ENCODE results near the gene ERN1.
"Not testable (repeated sequence)": the region's sequence is repeated elsewhere in the genome, so short reads cannot be mapped to it uniquely, and the experiment has no call there.

The ERN1 gene

GRCh38 chr17:64008830-64009229, 121.1 kb downstream of the ERN1 start:
- H3K9me3 ChIP-seq (ENCODE audit: low read length): no peaks in the 10 kb centered on the region
- no peak overlapping the region for H3K27ac ChIP-seq (ENCODE audit: low read depth, low read length)
- H3K4me3 ChIP-seq (ENCODE audit: low read depth in 1 of 2, low read length in 2 of 2): no peak overlapping the region
- no peak overlapping the region for H3K9ac ChIP-seq (ENCODE audit: low read length)
- H3K36me3 ChIP-seq (ENCODE audit: insufficient read depth, low read length): no peaks in the 10 kb centered on the region
- no peaks in the 10 kb centered on the region for H3K27me3 ChIP-seq (ENCODE audit: control insufficient read depth in 1 of 2, insufficient read depth in 2 of 2, low read length in 2 of 2)
- no peaks in the 10 kb centered on the region for H3K4me1 ChIP-seq (ENCODE audit: insufficient read depth, low read length)

- H3K9ac ChIP-seq (ENCODE audit: low read length): no peak overlapping the region
- H3K9me3 ChIP-seq (ENCODE audit: low read length): no peaks in the 10 kb centered on the region
- H3K4me3 ChIP-seq (ENCODE audit: low read depth in 1 of 2, low read length in 2 of 2): no peak overlapping the region
- H3K36me3 ChIP-seq (ENCODE audit: insufficient read depth, low read length): no peaks in the 10 kb centered on the region
- no peaks in the 10 kb centered on the region for H3K4me1 ChIP-seq (ENCODE audit: insufficient read depth, low read length)
- no peaks in the 10 kb centered on the region for H3K27me3 ChIP-seq (ENCODE audit: control insufficient read depth in 1 of 2, insufficient read depth in 2 of 2, low read length in 2 of 2)
- no peak overlapping the region for H3K27ac ChIP-seq (ENCODE audit: low read depth, low read length)
Observed at GRCh38 chr17:64008346-64008745, 121.6 kb downstream of the ERN1 start.

- no peaks in the 10 kb centered on the region for H3K4me1 ChIP-seq (ENCODE audit: insufficient read depth, low read length)
- no peak overlapping the region for H3K4me3 ChIP-seq (ENCODE audit: low read depth in 1 of 2, low read length in 2 of 2)
- H3K9ac ChIP-seq (ENCODE audit: low read length): no peak overlapping the region
- H3K9me3 ChIP-seq (ENCODE audit: low read length): no peaks in the 10 kb centered on the region
- H3K27ac ChIP-seq (ENCODE audit: low read depth, low read length): no peak overlapping the region
- H3K36me3 ChIP-seq (ENCODE audit: insufficient read depth, low read length): no peaks in the 10 kb centered on the region
- no peaks in the 10 kb centered on the region for H3K27me3 ChIP-seq (ENCODE audit: control insufficient read depth in 1 of 2, insufficient read depth in 2 of 2, low read length in 2 of 2)
Observed at GRCh38 chr17:64007838-64008282, 122.1 kb downstream of the ERN1 start.

- not testable (repeated sequence) for H3K9me3 ChIP-seq (ENCODE audit: low read length); H3K4me3 ChIP-seq (ENCODE audit: low read depth in 1 of 2, low read length in 2 of 2); H3K27me3 ChIP-seq (ENCODE audit: control insufficient read depth in 1 of 2, insufficient read depth in 2 of 2, low read length in 2 of 2); H3K9ac ChIP-seq (ENCODE audit: low read length); H3K36me3 ChIP-seq (ENCODE audit: insufficient read depth, low read length); H3K27ac ChIP-seq (ENCODE audit: low read depth, low read length); H3K4me1 ChIP-seq (ENCODE audit: insufficient read depth, low read length)
Observed at GRCh38 chr17:64007089-64007837, 122.7 kb downstream of the ERN1 start.

- H3K4me1 ChIP-seq (ENCODE audit: insufficient read depth, low read length): no peaks in the 10 kb centered on the region
Observed at GRCh38 chr17:64006361-64007088, 123.4 kb downstream of the ERN1 start.

GRCh38 chr17:64005734-64006167, 124.2 kb downstream of the ERN1 start:
- Histone ChIP-seq H3K27ac (ENCODE audit: low read depth, low read length) (no peak overlapping the region), H3K4me3 (ENCODE audit: low read depth in 1 of 2, low read length in 2 of 2) (no peak overlapping the region), H3K4me1 (ENCODE audit: insufficient read depth, low read length) (no peaks in the 10 kb centered on the region), H3K9me3 (ENCODE audit: low read length) (no peaks in the 10 kb centered on the region), H3K27me3 (ENCODE audit: control insufficient read depth in 1 of 2, insufficient read depth in 2 of 2, low read length in 2 of 2) (peaks cover 0 to 10% of the 10 kb centered on the region in 2 donors), H3K9ac (ENCODE audit: low read length) (no peak overlapping the region), H3K36me3 (ENCODE audit: insufficient read depth, low read length) (no peaks in the 10 kb centered on the region)

More at GRCh38 chr17:64006361-64007088, 123.4 kb downstream of the ERN1 start:
- H3K27ac ChIP-seq (ENCODE audit: low read depth, low read length): no peak overlapping the region
- H3K9ac ChIP-seq (ENCODE audit: low read length): no peak overlapping the region
- no peaks in the 10 kb centered on the region for H3K9me3 ChIP-seq (ENCODE audit: low read length)
- no peak overlapping the region for H3K4me3 ChIP-seq (ENCODE audit: low read depth in 1 of 2, low read length in 2 of 2)
- H3K27me3 ChIP-seq (ENCODE audit: control insufficient read depth in 1 of 2, insufficient read depth in 2 of 2, low read length in 2 of 2): peaks cover 0 to 10% of the 10 kb centered on the region in 2 donors
- no peaks in the 10 kb centered on the region for H3K36me3 ChIP-seq (ENCODE audit: insufficient read depth, low read length)

- no peak overlapping the region for H3K4me3 ChIP-seq (ENCODE audit: low read depth in 1 of 2, low read length in 2 of 2)
- no peak overlapping the region for H3K27ac ChIP-seq (ENCODE audit: low read depth, low read length)
- H3K4me1 ChIP-seq (ENCODE audit: insufficient read depth, low read length): no peaks in the 10 kb centered on the region
Observed at GRCh38 chr17:64004903-64005733, 124.8 kb downstream of the ERN1 start.

GRCh38 chr17:64004218-64004770, 125.7 kb downstream of the ERN1 start:
- Histone ChIP-seq H3K4me1 (ENCODE audit: insufficient read depth, low read length) (no peaks in the 10 kb centered on the region), H3K9me3 (ENCODE audit: low read length) (no peaks in the 10 kb centered on the region), H3K4me3 (ENCODE audit: low read depth in 1 of 2, low read length in 2 of 2) (no peak overlapping the region), H3K27me3 (ENCODE audit: control insufficient read depth in 1 of 2, insufficient read depth in 2 of 2, low read length in 2 of 2) (peaks cover 6 to 11% of the 10 kb centered on the region in 2 donors), H3K36me3 (ENCODE audit: insufficient read depth, low read length) (no peaks in the 10 kb centered on the region), H3K27ac (ENCODE audit: low read depth, low read length) (no peak overlapping the region), H3K9ac (ENCODE audit: low read length) (no peak overlapping the region)

More at GRCh38 chr17:64004903-64005733, 124.8 kb downstream of the ERN1 start:
- peaks cover 0 to 10% of the 10 kb centered on the region in 2 donors for H3K27me3 ChIP-seq (ENCODE audit: control insufficient read depth in 1 of 2, insufficient read depth in 2 of 2, low read length in 2 of 2)
- H3K9ac ChIP-seq (ENCODE audit: low read length): no peak overlapping the region
- H3K36me3 ChIP-seq (ENCODE audit: insufficient read depth, low read length): no peaks in the 10 kb centered on the region
- H3K9me3 ChIP-seq (ENCODE audit: low read length): no peaks in the 10 kb centered on the region

GRCh38 chr17:64003526-64004121, 126.3 kb downstream of the ERN1 start:
- no peak overlapping the region for H3K27ac ChIP-seq (ENCODE audit: low read depth, low read length)
- H3K4me3 ChIP-seq (ENCODE audit: low read depth in 1 of 2, low read length in 2 of 2): no peak overlapping the region
- H3K4me1 ChIP-seq (ENCODE audit: insufficient read depth, low read length): no peaks in the 10 kb centered on the region
- H3K9ac ChIP-seq (ENCODE audit: low read length): no peak overlapping the region
- H3K27me3 ChIP-seq (ENCODE audit: control insufficient read depth in 1 of 2, insufficient read depth in 2 of 2, low read length in 2 of 2): peaks cover 13 to 17% of the 10 kb centered on the region in 2 donors
- H3K36me3 ChIP-seq (ENCODE audit: insufficient read depth, low read length): no peaks in the 10 kb centered on the region
- H3K9me3 ChIP-seq (ENCODE audit: low read length): no peaks in the 10 kb centered on the region

GRCh38 chr17:64002658-64003525, 127.1 kb downstream of the ERN1 start:
- Histone ChIP-seq H3K9ac (ENCODE audit: low read length) (no peak overlapping the region), H3K4me1 (ENCODE audit: insufficient read depth, low read length) (no peaks in the 10 kb centered on the region), H3K27ac (ENCODE audit: low read depth, low read length) (no peak overlapping the region), H3K4me3 (ENCODE audit: low read depth in 1 of 2, low read length in 2 of 2) (no peak overlapping the region), H3K9me3 (ENCODE audit: low read length) (no peaks in the 10 kb centered on the region), H3K36me3 (ENCODE audit: insufficient read depth, low read length) (no peaks in the 10 kb centered on the region), H3K27me3 (ENCODE audit: control insufficient read depth in 1 of 2, insufficient read depth in 2 of 2, low read length in 2 of 2) (peaks cover 13 to 25% of the 10 kb centered on the region in 2 donors)

Data from muscle layer of colon (tissue), 2 donors.